Erythroblast (primary cell): ENCODE measurements around the gene PWP1.

Source experiments
- DNase-seq, 2 experiments: peaks; one replicate each; lab custom pipeline; 2025; lab: John Stamatoyannopoulos, UW
- GATA1 ChIP-seq: IDR thresholded peaks from 2 replicates; pipeline ENCODE4 v1.6.1; 2011; ENCODE audit warnings: low read depth, mild to moderate bottlenecking, control low read depth, low read length, moderate library complexity
- POLR2A ChIP-seq: IDR thresholded peaks from 2 replicates; pipeline ENCODE4 v1.6.1; 2011; ENCODE audit warnings: mild to moderate bottlenecking, low read length

The PWP1 gene

DNA sequence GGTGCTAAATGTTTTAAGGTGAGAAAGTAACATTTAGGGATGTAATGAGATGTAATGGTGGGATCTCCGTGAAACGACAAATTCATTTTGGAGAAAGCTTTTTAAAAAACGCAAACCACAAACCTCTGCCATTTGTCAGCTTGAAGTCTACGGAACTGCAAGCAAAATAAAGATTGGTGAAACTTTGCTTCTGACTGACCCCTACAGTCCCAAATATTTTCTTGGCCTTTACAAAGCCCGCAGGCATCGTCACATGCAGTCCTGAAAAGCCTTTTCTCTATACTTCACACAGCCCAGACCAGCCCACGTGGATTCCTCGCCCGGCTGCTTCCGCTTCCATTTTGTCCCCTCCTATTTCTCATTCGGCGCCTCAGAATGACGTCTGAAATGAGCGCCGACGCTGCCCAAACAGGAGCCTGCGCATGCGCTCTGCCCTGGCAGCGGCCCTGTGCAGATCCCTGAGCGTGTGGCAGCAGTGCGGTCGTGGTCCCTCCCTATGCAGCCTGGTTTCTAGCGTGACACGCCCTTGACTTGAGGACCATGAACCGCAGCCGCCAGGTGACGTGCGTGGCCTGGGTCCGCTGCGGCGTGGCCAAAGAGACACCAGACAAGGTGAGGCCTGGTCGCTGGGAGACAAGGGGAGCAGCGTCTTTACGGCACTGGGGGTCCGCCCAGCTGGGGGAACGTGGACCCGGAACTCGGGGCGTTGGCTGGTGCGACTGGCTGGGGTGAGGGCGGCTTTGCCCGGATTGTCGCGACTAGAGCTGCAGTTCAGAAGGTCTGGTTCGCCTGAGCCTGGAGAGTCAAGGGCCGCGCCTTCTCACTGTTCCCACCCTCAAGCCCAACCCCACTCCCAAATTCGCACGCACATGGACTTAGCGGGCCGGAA lies at the start of gene PWP1:
Gene PWP1 (plus strand): TSS at position 440 of the 889 bp plus-strand sequence. CDS start 101 bp downstream, at position 541.
- TF ChIP-seq POLR2A (peak; percentile 90), GATA1 (no peak)
- DNase-seq, result peak; percentile 97 to 99

DNA sequence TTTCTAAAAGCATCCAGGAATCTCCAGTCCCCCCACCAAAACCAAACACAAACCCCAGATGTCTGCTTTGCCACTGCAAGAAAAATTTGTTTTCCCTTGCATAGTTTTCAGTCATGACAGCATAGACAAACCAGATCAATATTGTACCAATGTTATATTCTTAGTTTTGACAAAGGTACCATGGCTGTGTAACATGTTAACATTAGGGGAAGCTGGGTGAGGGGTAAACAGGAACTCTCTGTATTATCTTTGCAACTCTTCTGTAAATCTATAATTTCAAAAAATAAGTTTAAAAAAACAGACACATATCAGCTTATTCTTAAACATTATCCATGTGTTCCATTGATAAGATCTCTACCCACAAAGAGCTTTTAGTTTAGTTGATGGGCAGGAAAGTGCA lies 44.4 kb upstream of the PWP1 start:
- TF ChIP-seq GATA1, result no peak
- TF ChIP-seq POLR2A, result no peak
- no peak for DNase-seq

DNA sequence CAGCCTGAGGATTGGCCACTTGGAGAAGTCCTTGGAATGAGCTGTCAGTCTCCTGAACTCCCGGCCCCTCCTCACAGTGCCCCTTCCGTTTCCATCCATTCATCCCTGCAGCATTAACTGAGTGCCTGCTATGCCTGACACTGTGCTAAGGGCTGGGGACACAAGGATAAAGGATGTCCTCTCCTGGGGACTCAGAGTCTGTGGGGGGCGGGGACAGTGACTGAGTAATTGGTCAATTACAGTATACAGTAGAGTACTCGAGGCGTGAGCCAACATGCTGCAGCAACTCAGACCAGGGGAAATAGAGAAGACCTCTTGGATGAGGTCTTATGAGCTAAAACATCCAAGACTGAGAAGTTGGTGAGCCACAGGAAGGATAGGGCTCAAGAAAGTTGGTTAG lies 43.4 kb upstream of the PWP1 start:
- TF ChIP-seq POLR2A (no peak), GATA1 (no peak)

DNA sequence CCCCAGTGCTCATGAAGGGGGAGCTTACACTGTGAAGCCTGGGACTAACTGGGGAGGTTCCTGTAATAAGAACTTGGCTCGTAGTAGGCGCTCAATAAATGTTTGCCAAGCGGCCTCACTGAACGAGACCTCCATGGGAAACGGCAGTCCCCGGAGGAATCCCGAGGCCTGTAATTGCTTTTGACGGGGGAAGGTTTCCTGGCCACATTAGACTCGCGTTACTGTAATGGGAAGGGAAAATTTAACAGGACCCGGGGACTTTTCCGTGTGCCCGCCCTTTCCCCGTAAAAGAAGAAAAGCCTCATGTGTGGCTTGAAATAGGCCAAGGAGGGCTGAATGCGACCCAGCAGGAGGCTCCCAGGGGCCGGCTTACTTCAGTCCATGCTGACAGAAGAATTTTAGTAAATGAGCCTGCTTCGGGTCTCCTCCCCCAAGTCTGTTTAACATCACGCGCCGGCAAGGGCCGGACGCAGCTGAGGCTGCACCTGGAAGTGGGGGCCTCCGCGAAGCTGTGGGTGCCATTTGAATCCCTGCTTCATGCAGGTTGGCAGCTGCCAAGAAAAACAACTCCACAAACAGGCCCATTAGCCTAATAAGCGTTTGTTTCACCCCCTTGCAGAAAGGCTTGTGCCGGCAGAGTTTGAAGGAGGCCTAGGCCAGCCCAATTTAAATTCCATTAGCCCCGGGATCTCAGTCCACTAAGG lies 39.8 kb upstream of the PWP1 start:
- TF ChIP-seq GATA1, result no peak
- TF ChIP-seq POLR2A, result no peak
- DNase-seq, result no peak

More for the DNA sequence above, 43.4 kb upstream of the PWP1 start:
- no peak for DNase-seq

DNA sequence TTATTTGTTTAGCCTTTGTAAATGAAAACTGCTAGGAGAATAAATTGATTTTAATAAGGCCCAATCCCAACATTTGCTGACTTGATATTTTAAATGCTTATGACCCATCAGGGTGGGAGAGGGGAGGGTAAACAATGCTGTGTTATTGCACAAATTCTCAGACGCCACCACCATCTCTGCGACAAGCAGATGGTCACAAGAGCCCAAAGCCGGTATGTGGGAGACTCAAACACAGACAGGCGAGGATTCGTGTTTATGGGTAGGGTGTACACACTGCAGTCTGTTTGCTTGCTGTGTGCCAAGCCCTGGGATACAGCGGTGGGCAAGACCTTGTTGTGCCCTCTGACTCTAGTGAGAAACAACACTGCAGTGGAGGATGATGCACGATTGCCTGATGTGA lies 39.2 kb upstream of the PWP1 start:
- TF ChIP-seq POLR2A (no peak), GATA1 (no peak)
- DNase-seq, result no peak

DNA sequence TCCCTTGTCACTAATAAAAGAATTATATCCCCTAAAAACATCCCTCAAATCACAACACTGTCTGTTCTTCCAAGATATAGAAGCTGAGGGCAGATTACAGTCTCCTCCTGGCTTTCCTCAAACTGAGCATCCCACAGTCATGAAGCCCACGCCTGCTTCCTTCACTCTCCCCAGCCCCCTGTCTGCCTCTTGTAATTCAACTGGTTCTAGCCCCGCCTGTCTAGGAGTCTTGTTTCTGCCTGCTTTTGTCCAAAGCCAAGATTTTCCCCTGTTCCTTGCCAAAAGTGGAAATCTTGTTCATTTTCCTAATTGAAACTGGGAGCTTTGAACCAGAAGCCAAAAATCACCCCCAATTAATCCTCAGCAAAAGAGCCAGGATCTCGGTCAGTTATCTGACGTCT lies 35.9 kb upstream of the PWP1 start:
- TF ChIP-seq GATA1, result no peak
- no peak for TF ChIP-seq POLR2A
- no peak for DNase-seq

DNA sequence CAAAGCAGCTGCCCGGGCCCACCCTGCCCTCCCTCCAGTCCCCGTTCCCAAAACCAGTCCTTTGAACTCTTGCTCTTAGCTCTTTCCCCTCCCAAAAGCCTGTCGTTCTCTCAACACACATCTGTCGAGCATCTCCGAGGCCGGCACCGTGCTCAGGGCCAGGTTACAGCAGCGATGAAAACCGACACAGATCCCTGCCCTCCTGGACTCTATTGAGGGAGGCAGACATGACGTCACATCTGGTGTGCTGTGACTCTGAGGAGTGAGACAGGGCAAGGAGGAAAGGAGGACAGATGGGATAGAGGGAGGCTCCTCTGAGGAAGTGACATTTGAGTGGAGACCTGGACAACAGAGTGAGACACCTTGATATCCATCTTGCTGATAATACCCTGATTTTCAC lies 34.6 kb upstream of the PWP1 start:
- no peak for DNase-seq

DNA sequence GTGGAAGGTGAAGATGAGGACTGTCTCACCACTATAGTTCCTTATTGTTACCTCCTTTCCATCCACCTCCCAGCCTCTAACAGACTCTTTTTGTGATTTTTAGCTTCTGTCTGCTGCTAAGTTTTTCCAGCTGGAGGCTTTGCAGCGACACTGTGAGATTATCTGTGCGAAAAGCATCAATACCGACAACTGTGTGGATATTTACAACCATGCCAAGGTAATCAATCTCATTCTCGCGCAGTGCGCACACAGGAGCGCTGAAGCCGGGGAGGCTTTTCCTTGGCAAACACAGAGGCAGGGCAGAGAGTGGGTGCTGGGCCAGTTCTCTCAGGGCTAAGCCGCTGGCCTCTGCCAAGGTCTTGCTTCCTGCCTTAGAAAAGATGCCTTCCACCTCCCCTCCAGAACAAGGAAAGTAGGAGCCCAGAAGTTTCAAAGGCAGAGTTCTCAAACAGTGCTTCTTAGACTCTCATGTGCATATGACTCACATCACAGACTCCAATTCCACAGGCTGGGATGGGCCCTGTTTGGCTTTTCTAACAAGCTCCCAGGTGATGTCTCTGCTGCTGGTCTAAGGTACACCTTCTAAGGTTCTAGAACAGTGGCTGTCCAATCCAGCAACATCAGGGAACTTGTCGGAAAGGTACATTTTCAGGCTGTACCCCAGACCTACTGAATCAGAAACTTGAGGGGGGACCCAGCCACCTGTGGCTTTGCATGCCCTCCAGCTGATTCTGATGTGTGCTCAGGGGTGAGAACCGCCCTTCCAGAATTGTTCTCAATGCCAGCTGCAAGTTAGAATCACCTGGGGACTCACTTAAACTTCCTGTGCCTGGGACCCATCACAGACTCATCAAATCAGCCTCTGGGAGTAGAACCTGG lies 33.8 kb upstream of the PWP1 start:
- TF ChIP-seq POLR2A, result no peak
- no peak for TF ChIP-seq GATA1
- no peak for DNase-seq

More for the DNA sequence above, 34.6 kb upstream of the PWP1 start:
- TF ChIP-seq POLR2A, result no peak
- no peak for TF ChIP-seq GATA1

DNA sequence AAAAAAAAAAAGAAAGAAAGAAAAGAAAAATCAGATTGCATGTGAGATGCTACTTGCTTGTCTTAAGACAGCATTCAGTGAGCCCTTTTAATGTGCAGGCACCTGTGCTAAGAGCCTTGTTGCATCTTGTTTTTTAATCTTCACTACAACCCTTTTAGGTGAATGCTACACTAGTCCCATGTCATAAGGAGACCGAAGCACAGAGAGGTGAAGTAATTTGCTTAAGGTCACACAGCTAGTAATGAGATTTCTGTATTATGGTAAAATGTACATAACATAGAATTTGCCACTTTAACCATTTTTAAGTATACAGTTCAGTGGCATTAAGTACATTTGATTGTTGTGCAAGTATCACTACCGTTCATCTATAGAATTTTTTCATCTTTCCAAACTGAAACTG lies 32.1 kb upstream of the PWP1 start:
- TF ChIP-seq POLR2A (no peak), GATA1 (no peak)
- no peak for DNase-seq

DNA sequence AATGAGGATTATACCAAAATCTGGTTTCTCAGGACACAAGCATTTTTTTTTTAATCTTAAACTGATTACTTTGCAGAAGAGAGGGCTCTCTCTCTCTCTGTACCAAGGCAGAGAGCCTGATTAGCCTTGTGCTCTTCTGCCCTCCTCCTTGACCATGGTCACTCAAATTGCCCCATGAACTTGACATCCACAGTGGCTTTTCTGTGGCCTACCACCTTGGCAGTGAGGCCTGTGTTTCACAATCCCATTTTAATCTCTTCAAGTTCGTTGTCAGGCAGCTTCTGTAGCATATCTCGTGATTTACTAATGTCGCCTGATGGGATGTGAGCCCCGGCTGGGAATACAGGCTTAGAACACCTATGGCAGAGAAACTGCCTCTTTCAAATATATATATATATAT lies 30.7 kb upstream of the PWP1 start:
- no peak for TF ChIP-seq GATA1
- DNase-seq, result no peak

DNA sequence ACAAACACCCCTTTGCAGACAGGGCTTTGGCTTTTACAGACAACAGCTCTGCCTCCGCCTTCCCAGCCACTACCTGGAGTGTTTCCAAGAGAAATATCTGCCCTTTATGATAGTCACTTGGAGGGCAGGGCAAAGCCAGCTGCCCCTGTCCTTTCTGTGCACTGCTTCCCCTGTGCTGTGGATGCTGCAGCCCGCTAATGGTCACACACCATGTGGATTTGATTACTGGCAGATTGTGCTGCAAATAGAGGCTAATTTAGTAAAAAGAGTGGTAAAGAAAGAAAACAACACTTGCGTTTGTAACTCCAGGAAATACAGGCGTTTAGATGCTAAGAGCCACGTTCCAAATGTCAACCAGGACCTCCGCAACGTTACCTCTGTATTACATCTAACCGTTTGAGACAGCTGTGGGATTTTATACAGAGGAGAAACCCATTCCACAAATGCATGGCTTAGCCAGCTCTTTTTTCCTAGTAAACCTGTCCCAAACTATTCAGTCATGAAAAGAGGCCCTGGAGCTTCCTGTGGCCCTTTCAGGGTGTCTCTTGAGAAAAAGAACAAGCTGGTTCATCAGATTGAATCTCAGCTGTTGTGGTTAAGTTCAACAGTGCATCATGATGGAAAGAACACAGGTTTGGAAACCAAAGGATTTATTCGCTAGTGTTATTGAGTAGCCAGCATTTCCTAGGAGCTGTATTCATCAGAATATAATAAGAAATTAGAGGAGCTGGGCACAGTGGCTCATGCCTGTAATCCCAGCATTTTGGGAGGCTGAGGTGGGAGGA lies 30.1 kb upstream of the PWP1 start:
- DNase-seq, result no peak
- TF ChIP-seq POLR2A (no peak), GATA1 (no peak)

DNA sequence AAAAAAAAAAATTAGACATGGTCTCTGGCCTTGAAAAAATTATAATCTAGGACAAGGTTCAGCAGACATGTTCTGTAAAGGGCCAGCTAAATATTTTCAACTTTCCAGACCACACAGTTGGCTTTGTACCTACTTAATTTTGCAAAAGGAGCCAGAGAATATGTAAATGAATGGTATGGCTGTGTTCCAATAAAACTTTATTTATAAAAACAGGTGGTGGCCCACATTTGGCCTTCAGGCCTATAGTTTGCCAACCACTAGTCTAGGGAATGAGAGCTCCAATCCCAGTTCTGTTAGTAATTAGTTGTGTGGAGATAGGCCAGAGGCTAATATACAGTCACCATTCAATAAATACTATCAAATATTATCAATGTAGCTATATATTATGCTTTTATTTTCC lies 29.3 kb upstream of the PWP1 start:
- DNase-seq, result no peak
- TF ChIP-seq GATA1 (no peak), POLR2A (no peak)

DNA sequence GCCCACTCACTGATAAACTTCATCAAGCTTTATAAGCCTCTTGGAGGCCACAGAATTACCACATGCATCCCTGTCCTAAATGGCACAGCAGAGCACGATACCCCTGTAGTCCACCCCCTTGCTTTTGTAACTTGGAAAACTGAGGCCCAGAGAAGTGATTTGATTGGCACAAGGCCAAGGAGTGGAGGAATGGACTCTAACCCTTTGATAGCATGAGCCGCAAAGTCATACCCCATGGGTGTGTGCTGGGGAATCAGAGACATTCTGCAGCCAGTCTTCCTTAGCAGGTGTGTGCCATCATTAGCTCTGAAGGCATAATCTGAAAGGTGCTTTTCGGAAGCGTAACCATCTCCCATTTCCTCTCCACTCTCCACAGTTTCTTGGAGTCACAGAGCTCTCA lies 28.5 kb upstream of the PWP1 start:
- no peak for DNase-seq
- TF ChIP-seq POLR2A (no peak), GATA1 (no peak)

DNA sequence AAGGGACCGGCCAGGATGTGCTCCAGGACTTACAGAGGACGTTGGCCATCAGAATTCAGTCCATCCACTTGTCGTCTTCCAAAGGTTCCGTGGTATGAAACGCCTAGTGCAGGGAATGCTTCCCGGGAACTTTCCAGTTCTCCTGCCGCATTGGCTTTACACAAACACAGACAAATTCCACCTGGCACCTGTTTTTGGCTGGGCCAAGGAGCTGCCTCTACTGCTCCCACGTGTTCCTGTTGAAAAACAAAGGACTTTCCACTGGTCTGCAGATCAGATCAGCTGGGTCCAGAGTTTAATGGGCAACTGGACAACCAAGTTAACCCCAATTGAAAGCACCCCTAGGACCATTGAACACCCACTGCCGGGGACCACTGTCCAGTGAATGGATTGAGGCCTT lies 28.0 kb upstream of the PWP1 start:
- DNase-seq, result no peak
- no peak for TF ChIP-seq GATA1
- TF ChIP-seq POLR2A, result no peak
